H1 (cell line): Measurements from ENCODE around the gene CRNN. TPM values are rescaled to one million over a fixed set of nuclear protein-coding genes. Genes with fewer than 3 reads are reported as not detected.

Source experiments
- EZH2 ChIP-seq: fragments of 200-600 bp; sonication (generic); IDR thresholded peaks from 2 replicates; pipeline ENCODE4 v1.7.1; 2012; ENCODE audit warnings: low read depth, mild to moderate bottlenecking, moderate library complexity, low read length, inconsistent platforms; ENCODE audit not compliant: severe bottlenecking
- FOSL1 ChIP-seq: IDR thresholded peaks from 2 replicates; pipeline ENCODE4 v1.6.1; 2011; ENCODE audit warnings: mild to moderate bottlenecking, low read depth, low read length, moderate library complexity; ENCODE audit not compliant: insufficient read depth
- KDM4A ChIP-seq: IDR thresholded peaks from one replicate; pipeline ENCODE4 v1.7.1; 2012; ENCODE audit warnings: low read depth, mild to moderate bottlenecking, moderate library complexity, low read length, inconsistent platforms; ENCODE audit not compliant: severe bottlenecking
- POLR2AphosphoS5 ChIP-seq: IDR thresholded peaks from 2 replicates; pipeline ENCODE4 v1.6.1; 2011; ENCODE audit warnings: low read depth, low read length
- polyA plus RNA-seq, 7 experiments: library from polyadenylated mRNA; depleted of rRNA in 3 of 7; stranded (reverse) in 5 of 7; unstranded in 2 of 7; fragments of >200 nt in 5 of 7; fragments of 200-250 nt in 2 of 7; gene quantifications; 1 replicate in 5 of 7; 2 replicates in 1 of 7; 4 replicates in 1 of 7; pipeline versions ENCODE4 v1.2.1 to v1.2.3, GENCODE V29; 2011 to 2013; ENCODE audit warnings: missing spikeins in 2 of 7, mixed read lengths in 2 of 7
- total RNA-seq: library from RNA; stranded (reverse); fragmentation: NEBNext Ultra II Directional; extraction: Animal tissue kit (Norgen Biotek cat#: 25700); gene quantifications from 2 replicates; pipeline ENCODE4 v1.2.1, GENCODE V29; 2021

Gene CRNN
- total and polyA plus RNA-seq, 2 of the 8 experiments (the other 6 are each of a cell fraction or from before 2014, with no cell fraction given): not detected

DNA sequence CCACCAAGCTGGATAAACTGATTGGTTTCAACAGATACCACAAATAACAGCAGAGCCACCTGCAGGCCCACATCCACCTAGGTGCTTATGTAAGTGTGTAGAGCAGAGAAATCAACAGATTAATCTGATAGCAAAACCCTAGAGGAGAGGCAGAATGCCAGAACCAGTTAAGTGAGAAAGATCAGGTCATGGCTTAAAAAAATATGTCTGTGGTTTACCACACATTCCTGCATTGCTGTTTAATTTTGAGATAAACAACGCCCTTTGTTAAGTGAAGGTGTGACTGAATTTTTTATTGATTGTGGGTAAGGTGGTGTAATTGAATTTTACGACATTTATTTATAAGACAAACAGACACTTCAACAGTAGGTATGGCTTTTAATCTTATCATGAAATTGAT is 21.2 kb downstream of the CRNN start (continued):
- TF ChIP-seq EZH2 (no peak), KDM4A (no peak), POLR2AphosphoS5 (no peak), FOSL1 (no peak)
